Prostate gland (tissue), 2 donors: Measurements from ENCODE around the gene BTBD9.

Experiments
- CTCF ChIP-seq, 4 experiments: fragments of 200-600 bp in 2 of 4; fragments of 450-650 bp in 2 of 4; sonication (generic) in 2 of 4; IDR thresholded peaks; 1 replicate in 3 of 4; 2 replicates in 1 of 4; pipeline ENCODE4 v1.5.1; 2016 to 2019; ENCODE audit warnings: antibody characterized with exemption in 4 of 4, mild to moderate bottlenecking in 2 of 4, moderate library complexity in 2 of 4
- POLR2A ChIP-seq: fragments of 450-650 bp; IDR thresholded peaks from one replicate; pipeline ENCODE4 v1.6.1; 2016; ENCODE audit warnings: antibody characterized with exemption, mild to moderate bottlenecking

- no peak for TF ChIP-seq CTCF (IDR thresholded peaks at IDR 0.05)
- TF ChIP-seq POLR2A = no peak
Measured at GRCh38 chr6:38194282-38194572, 445.5 kb downstream of the BTBD9 start.
